K562 (cell line): ENCODE measurements around the gene KLK11. TPM values are rescaled to one million over a fixed set of nuclear protein-coding genes. Genes with fewer than 3 reads are reported as not detected.

ENCODE experiments used
- ATAC-seq: fragments of 200-7000 bp; cut with Tn5 transposase; 3 replicates; pipeline ENCODE4 v1.9.1; 2020; ENCODE audit warnings: moderate library complexity
- BruUV-seq: library from RNA; stranded (reverse); fragments of 400-500 nt; replicated peaks from 2 replicates; lab custom pipeline; 2021; lab: Mats Ljungman, UMichigan
- CTCF ChIA-PET: fragments of 300-600 bp; formaldehyde crosslinking; extraction: SDS; loops from one replicate; lab custom pipeline; 2021; ENCODE audit warnings: low intra/inter-chr PET ratio; lab: Yijun Ruan, JAX
- POLR2A ChIA-PET: fragments of 300-600, 350-650 bp; sonication (Branson Sonifier 250); formaldehyde crosslinking; extraction: SDS; loops from one replicate; lab custom pipeline; 2021; ENCODE audit warnings: antibody characterized with exemption, inconsistent platforms; lab: Yijun Ruan, JAX
- DNase-seq, 4 experiments: peaks; one replicate each; pipeline versions ENCODE4 v3.0.0 to v3.0.0-alpha.2; 2011 to 2018; ENCODE audit warnings: low spot score in 3 of 4, mixed read lengths in 3 of 4; ENCODE audit errors: extremely low read depth in 1 of 4
- FAIRE-seq: peaks from 2 replicates; lab custom pipeline; 2011; peaks lifted over from hg19 to GRCh38; lab: Jason Lieb, UNC
- H2AFZ ChIP-seq: 2 replicates; pipeline ENCODE4 v1.6.0; 2011; ENCODE audit warnings: low read depth, low read length, control low read depth, inconsistent platforms
- H3K27ac ChIP-seq: fragments of 200-600 bp; 3 replicates; pipeline ENCODE4 v1.8.0; 2011; ENCODE audit warnings: low read depth, mild to moderate bottlenecking, control low read depth, inconsistent platforms, low read length, moderate library complexity, mixed read lengths; ENCODE audit errors: extremely low read depth
- H3K27me3 ChIP-seq, 2 experiments: fragments of 300-600 bp in 1 of 2; 2 replicates in 1 of 2; 3 replicates in 1 of 2; pipeline versions ENCODE4 v1.6.0 to v1.8.0; 2011; ENCODE audit warnings: inconsistent platforms in 2 of 2, low read length in 2 of 2, mild to moderate bottlenecking in 1 of 2, mixed read lengths in 1 of 2, moderate library complexity in 1 of 2; ENCODE audit not compliant: control insufficient read depth in 2 of 2, insufficient read depth in 2 of 2
- H3K36me3 ChIP-seq: fragments of 300-600 bp; 3 replicates; pipeline ENCODE4 v1.8.0; 2011; ENCODE audit warnings: mild to moderate bottlenecking, low read length, inconsistent platforms; ENCODE audit not compliant: control insufficient read depth, insufficient read depth
- H3K4me1 ChIP-seq, 2 experiments: fragments of 200-600 bp in 1 of 2; replicated peaks in 1 of 2; 2 replicates in 1 of 2; 3 replicates in 1 of 2; pipeline versions ENCODE4 v1.5.1 to v1.8.0; 2011; ENCODE audit warnings: inconsistent platforms in 2 of 2, low read length in 2 of 2, mild to moderate bottlenecking in 1 of 2, mixed read lengths in 1 of 2, moderate library complexity in 1 of 2; ENCODE audit not compliant: control insufficient read depth in 2 of 2, insufficient read depth in 2 of 2
- H3K4me2 ChIP-seq: 2 replicates; pipeline ENCODE4 v1.6.1; 2011; ENCODE audit warnings: low read length, control low read depth, inconsistent platforms, mixed read lengths; ENCODE audit not compliant: insufficient read depth
- H3K4me3 ChIP-seq: fragments of 200-600 bp; sonication (generic), shearing (Covaris generic); 2 replicates; pipeline ENCODE4 v1.5.1; 2016; ENCODE audit warnings: control low read depth, inconsistent platforms
- H3K79me2 ChIP-seq: fragments of 200-600 bp; 3 replicates; pipeline ENCODE4 v1.8.0; 2011; ENCODE audit warnings: low read length, inconsistent platforms; ENCODE audit not compliant: control insufficient read depth, insufficient read depth
- H3K9ac ChIP-seq, 2 experiments: 2 replicates each; pipeline versions ENCODE4 v1.6.0 to v1.6.1; 2011; ENCODE audit warnings: low read depth in 2 of 2, low read length in 2 of 2, control low read depth in 1 of 2, inconsistent platforms in 1 of 2, mild to moderate bottlenecking in 1 of 2, mixed read lengths in 1 of 2; ENCODE audit not compliant: insufficient read depth in 1 of 2
- H3K9me1 ChIP-seq: one replicate; pipeline ENCODE4 v1.6.0; 2011; ENCODE audit warnings: inconsistent platforms, mild to moderate bottlenecking, low read length, moderate library complexity; ENCODE audit not compliant: control insufficient read depth, insufficient read depth
- H3K9me3 ChIP-seq: replicated peaks from 2 replicates; pipeline ENCODE4 v1.5.1; 2011; ENCODE audit warnings: low read depth, low read length, inconsistent platforms; ENCODE audit not compliant: control insufficient read depth, insufficient read depth
- H4K20me1 ChIP-seq: replicated peaks from 2 replicates; pipeline ENCODE4 v1.6.1; 2011; ENCODE audit warnings: low read length, inconsistent platforms, mixed read lengths; ENCODE audit not compliant: control insufficient read depth, insufficient read depth
- CEBPZ ChIP-seq: fragments of 150-350 bp; IDR thresholded peaks from 2 replicates; pipeline ENCODE4 v1.6.1; 2014; ENCODE audit warnings: low read depth, mild to moderate bottlenecking, low read length, borderline replicate concordance
- FIP1L1 ChIP-seq: fragments of 200-400 bp; formaldehyde crosslinking; IDR thresholded peaks from 2 replicates; pipeline ENCODE4 v1.6.1; 2018; ENCODE audit warnings: mild to moderate bottlenecking, low read depth, low read length; ENCODE audit not compliant: poor library complexity, severe bottlenecking
- FOSL1 ChIP-seq: fragments of 200-800 bp; sonication (Bioruptor generic); conservative IDR thresholded peaks from 2 replicates; pipeline ENCODE4 v1.6.1; 2016; ENCODE audit warnings: missing genetic modification characterization, missing compliant biosample characterization
- FOXJ2 ChIP-seq: fragments of 200-800 bp; sonication (Bioruptor generic); IDR thresholded peaks from 2 replicates; pipeline ENCODE4 v1.6.1; 2016; ENCODE audit warnings: missing genetic modification characterization, missing compliant biosample characterization
- KLF16 ChIP-seq: IDR thresholded peaks from 2 replicates; pipeline ENCODE4 v1.6.1; 2016; ENCODE audit warnings: antibody characterized with exemption
- MAFK ChIP-seq: IDR thresholded peaks from 2 replicates; pipeline ENCODE4 v1.6.1; 2011; ENCODE audit warnings: low read length, improper control_type of control experiment
- NCOA1 ChIP-seq: fragments of 450-650 bp; IDR thresholded peaks from 2 replicates; pipeline ENCODE4 v1.6.1; 2016; ENCODE audit warnings: low read depth
- STAG1 ChIP-seq: sonication (generic); formaldehyde crosslinking; IDR thresholded peaks from 2 replicates; pipeline ENCODE4 v1.5.0; 2020; ENCODE audit warnings: missing genetic modification reagents, borderline replicate concordance
- U2AF2 ChIP-seq: fragments of 200-400 bp; formaldehyde crosslinking; optimal IDR thresholded peaks from 2 replicates; pipeline ENCODE3; 2017; ENCODE audit warnings: low read depth, mild to moderate bottlenecking, low read length
- ZFX ChIP-seq: sonication (generic); formaldehyde crosslinking; IDR thresholded peaks from 2 replicates; pipeline ENCODE4 v1.8.0; 2022; ENCODE audit warnings: mild to moderate bottlenecking, missing genetic modification reagents, moderate library complexity
- ZNF280B ChIP-seq: fragments of 250-450 bp; sonication (Bioruptor Pico); IDR thresholded peaks from 2 replicates; pipeline ENCODE4 v1.5.1; 2021; ENCODE audit warnings: mild to moderate bottlenecking
- ZNF324 ChIP-seq: fragments of 250-450 bp; sonication (Bioruptor Pico); IDR thresholded peaks from 2 replicates; pipeline ENCODE4 v1.4.0; 2020; ENCODE audit warnings: mild to moderate bottlenecking
- WGBS: fragments of 100-300 bp; shearing (Covaris generic); methylation state at CpG from one replicate; pipeline ENCODE4 v1.1.6; 2016; ENCODE audit warnings: low coverage, mixed read lengths; ENCODE audit not compliant: insufficient coverage; ENCODE audit errors: missing lambda C conversion rate; 5-methylcytosine and 5-hydroxymethylcytosine counted together
- in situ Hi-C: fragments of 300-500 bp; cut with MboI; formaldehyde crosslinking; loops from 4 replicates; pipeline ENCODE4 v1.15.0; 2018; ENCODE audit warnings: inconsistent platforms, mixed read lengths
- intact Hi-C: fragments of 100-400 bp; cut with micrococcal nuclease; formaldehyde crosslinking; loops from 2 replicates; pipeline ENCODE4 v1.14.2; 2022
- polyA plus RNA-seq, 8 experiments: library from polyadenylated mRNA; depleted of rRNA in 4 of 8; stranded (reverse) in 5 of 8; unstranded in 3 of 8; fragments of >200 nt; fragmentation: Nextera tagmentation in 2 of 8; fragmentation: Illumina TruSeq in 1 of 8; extraction: Ambion mirVana in 2 of 8; extraction: Trizol in 1 of 8; gene quantifications; 2 replicates each; pipeline versions ENCODE4 v1.2.1 to v1.2.3, GENCODE V29; 2011 to 2014; ENCODE audit warnings: inconsistent platforms in 1 of 8, missing spikeins in 1 of 8
- total RNA-seq, 7 experiments: library from RNA; depleted of rRNA in 6 of 7; stranded (reverse); fragments of >200 nt in 6 of 7; fragmentation: Illumina TruSeq in 2 of 7; extraction: Trizol in 2 of 7; gene quantifications; 2 replicates each; pipeline versions ENCODE4 v1.2.1 to v1.2.3, GENCODE V29; 2011 to 2021; ENCODE audit warnings: low replicate concordance in 1 of 7

Gene KLK11
- total and polyA plus RNA-seq, 9 of the 15 experiments (the other 6 are each of a cell fraction or from before 2014, with no cell fraction given), result not detected

GRCh38 chr19:51012661-51013190 is 13.7 kb downstream of the KLK11 start (continued):
- no peak for TF ChIP-seq MAFK
- no peak for TF ChIP-seq ZNF280B (CRISPR knock-in tag)
- no peak for TF ChIP-seq STAG1 (CRISPR knock-in tag)
- no peak for TF ChIP-seq ZNF324 (CRISPR knock-in tag)

- H3K4me3 ChIP-seq, result no peak overlapping the region
- H3K79me2 ChIP-seq, result no peaks in the 10 kb centered on the region
- no peaks in the 10 kb centered on the region for H3K9me1 ChIP-seq
- DNase-seq, result no peak
- H3K27me3 ChIP-seq, result peaks cover 8 to 53% of the 10 kb centered on the region in 2 experiments; a peak in 4 of 5 replicates
- H3K4me2 ChIP-seq, result no peak overlapping the region
- no TSS peak for BruUV-seq
- no peaks in the 10 kb centered on the region for H3K36me3 ChIP-seq
- ATAC-seq, result no peak
- H2AFZ ChIP-seq, result no peak overlapping the region
- no peaks in the 10 kb centered on the region for H3K4me1 ChIP-seq
- peaks cover 2% of the 10 kb centered on the region; the same call in 1 of the 2 replicates for H4K20me1 ChIP-seq
- H3K9me3 ChIP-seq, result no peaks in the 10 kb centered on the region
- TF ChIP-seq KLF16 (no peak), FIP1L1 (no peak), NCOA1 (no peak), FOSL1 (no peak), CEBPZ (no peak), FOXJ2 (tag) (no peak), U2AF2 (no peak), ZFX (CRISPR knock-in tag) (no peak)
- 0% methylated on average over 3 of the region's 4 CpGs for WGBS
- no peak for FAIRE-seq
- intact Hi-C loops (no loop called here), in situ Hi-C loops (no loop called here)
- CTCF ChIA-PET, result no interaction called here
- POLR2A ChIA-PET, result no interaction called here
- no peak overlapping the region for H3K27ac ChIP-seq
- H3K9ac ChIP-seq, result no peak overlapping the region
These were observed 16.2 kb downstream of the KLK11 start for GRCh38 chr19:51010066-51010795.
